Lower lobe of right lung (tissue), 2 donors: Measurements from ENCODE around the gene CYLD. TPM values are rescaled to one million over a fixed set of nuclear protein-coding genes. Genes with fewer than 3 reads are reported as not detected.

Experiments
- ATAC-seq, 2 donors: fragments of 200-7000 bp; cut with Tn5 transposase; one replicate each; pipeline ENCODE4 v1.9.1; 2020 to 2022; ENCODE audit warnings: mild to moderate bottlenecking in 2 of 2, moderate library complexity in 2 of 2
- DNase-seq: peaks from one replicate; pipeline ENCODE4 v3.0.0-alpha.2; 2020
- H3K27ac ChIP-seq: fragments of 200-600 bp; one replicate; pipeline ENCODE4 v1.8.0; 2022
- H3K27me3 ChIP-seq: fragments of 200-600 bp; one replicate; pipeline ENCODE4 v1.8.0; 2022; ENCODE audit warnings: low read depth
- H3K36me3 ChIP-seq: fragments of 200-600 bp; one replicate; pipeline ENCODE4 v1.8.0; 2022; ENCODE audit warnings: mild to moderate bottlenecking
- H3K4me1 ChIP-seq: fragments of 200-600 bp; one replicate; pipeline ENCODE4 v1.8.0; 2022
- H3K4me3 ChIP-seq: fragments of 200-600 bp; one replicate; pipeline ENCODE4 v1.8.0; 2022; ENCODE audit warnings: mild to moderate bottlenecking
- H3K9me3 ChIP-seq: fragments of 200-600 bp; one replicate; pipeline ENCODE4 v1.8.0; 2022
- intact Hi-C: fragments of 100-400 bp; cut with DNase I; formaldehyde crosslinking; loops from one replicate; pipeline ENCODE4 v1.11.0; 2022
- total RNA-seq: library from RNA; stranded (reverse); fragmentation: NEBNext Ultra II Directional; extraction: Animal tissue kit (Norgen Biotek cat#: 25700); gene quantifications from one replicate; pipeline ENCODE4 v1.2.1, GENCODE V29; 2021
- TF ChIP-seq, protein P1 (sequence below): fragments of 200-600 bp; IDR thresholded peaks from one replicate; pipeline ENCODE4 v1.8.0; 2022; ENCODE audit warnings: antibody characterized with exemption, mild to moderate bottlenecking
- donor health status: DM: no; HTN: yes; CAD: no; lungs with severe emphysema.

CYLD gene
- total RNA-seq, 1 donor from 2014 or later = 45.8 TPM

DNA sequence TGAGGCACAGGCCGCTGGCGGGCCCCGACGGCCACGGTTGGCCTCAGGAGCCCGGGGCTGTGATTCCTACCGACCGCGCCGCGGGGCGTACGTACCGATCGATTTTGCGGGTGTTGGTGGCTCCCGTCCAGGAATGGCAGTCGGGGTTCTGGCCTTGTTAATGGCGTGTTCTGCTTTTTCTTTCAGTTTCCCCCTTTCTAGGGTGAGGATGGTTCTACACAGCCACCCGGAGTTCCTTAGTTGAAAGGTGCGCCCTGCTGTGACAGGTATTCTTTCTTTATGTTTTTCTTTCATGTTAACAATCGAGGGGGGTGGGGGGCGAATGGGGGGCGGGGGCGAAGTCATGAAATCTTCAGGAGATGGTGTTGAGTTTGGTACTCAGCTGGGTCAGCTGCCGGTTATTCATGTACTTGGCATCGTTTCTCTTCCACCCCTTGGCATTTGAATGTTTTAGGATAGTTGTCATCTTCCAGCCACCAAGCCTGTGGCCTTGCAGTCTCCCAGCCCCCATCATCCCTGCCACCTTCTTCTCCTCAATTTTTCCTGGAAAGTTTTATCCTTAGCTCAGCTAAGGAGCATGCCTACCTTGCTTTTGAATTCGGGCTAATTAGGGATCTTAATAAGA, 802 bp downstream of the CYLD start:
- intact Hi-C loops = no loop called here
- Histone ChIP-seq H3K27me3 (no peaks in the 10 kb centered on the region), H3K27ac (peak overlapping the region; percentile 92), H3K4me1 (peaks cover 49% of the 10 kb centered on the region), H3K4me3 (peak overlapping the region; percentile 77), H3K36me3 (peaks cover 13% of the 10 kb centered on the region), H3K9me3 (no peaks in the 10 kb centered on the region)
- TF ChIP-seq, protein P1, sequence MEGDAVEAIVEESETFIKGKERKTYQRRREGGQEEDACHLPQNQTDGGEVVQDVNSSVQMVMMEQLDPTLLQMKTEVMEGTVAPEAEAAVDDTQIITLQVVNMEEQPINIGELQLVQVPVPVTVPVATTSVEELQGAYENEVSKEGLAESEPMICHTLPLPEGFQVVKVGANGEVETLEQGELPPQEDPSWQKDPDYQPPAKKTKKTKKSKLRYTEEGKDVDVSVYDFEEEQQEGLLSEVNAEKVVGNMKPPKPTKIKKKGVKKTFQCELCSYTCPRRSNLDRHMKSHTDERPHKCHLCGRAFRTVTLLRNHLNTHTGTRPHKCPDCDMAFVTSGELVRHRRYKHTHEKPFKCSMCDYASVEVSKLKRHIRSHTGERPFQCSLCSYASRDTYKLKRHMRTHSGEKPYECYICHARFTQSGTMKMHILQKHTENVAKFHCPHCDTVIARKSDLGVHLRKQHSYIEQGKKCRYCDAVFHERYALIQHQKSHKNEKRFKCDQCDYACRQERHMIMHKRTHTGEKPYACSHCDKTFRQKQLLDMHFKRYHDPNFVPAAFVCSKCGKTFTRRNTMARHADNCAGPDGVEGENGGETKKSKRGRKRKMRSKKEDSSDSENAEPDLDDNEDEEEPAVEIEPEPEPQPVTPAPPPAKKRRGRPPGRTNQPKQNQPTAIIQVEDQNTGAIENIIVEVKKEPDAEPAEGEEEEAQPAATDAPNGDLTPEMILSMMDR = no peak
- ATAC-seq (no peak), DNase-seq (peak; percentile 62)

DNA sequence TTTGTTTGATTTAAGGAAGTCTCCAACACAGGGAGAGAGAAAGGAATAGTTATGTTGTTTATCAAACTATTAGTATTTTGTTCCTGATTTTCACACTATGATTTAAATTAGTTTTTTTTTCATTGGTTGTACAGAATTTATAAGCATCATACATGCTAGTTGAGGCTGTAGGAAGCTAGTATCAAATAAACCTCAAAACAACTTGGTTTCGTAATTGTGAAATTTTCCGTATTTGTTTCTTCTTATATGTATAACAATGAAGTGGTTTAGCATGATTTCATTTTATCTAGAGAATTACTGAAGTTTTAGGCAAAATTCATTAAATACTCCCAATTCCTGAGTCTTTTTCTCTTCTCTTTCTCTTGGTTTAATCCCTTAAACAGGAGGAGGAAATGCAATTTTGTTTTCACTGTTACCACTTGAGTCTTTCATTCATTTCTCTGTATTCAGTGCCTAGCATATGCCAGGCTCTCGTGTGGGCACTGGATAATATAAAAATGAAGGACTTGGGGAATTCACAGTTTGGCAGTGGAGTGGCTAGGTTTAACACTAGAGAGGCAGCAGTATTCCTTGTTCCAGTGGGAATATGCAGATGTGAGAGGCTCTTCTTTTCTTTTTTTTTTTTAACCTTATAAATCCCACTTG, 1.8 kb downstream of the CYLD start:
- Histone ChIP-seq H3K4me3 (peak overlapping the region; percentile 77), H3K27me3 (no peaks in the 10 kb centered on the region), H3K27ac (peak overlapping the region; percentile 34), H3K9me3 (no peaks in the 10 kb centered on the region), H3K4me1 (peaks cover 54% of the 10 kb centered on the region), H3K36me3 (peaks cover 13% of the 10 kb centered on the region)
- TF ChIP-seq, protein P1 = no peak
- ATAC-seq = no peak
- intact Hi-C loops = no loop called here
- no peak for DNase-seq

DNA sequence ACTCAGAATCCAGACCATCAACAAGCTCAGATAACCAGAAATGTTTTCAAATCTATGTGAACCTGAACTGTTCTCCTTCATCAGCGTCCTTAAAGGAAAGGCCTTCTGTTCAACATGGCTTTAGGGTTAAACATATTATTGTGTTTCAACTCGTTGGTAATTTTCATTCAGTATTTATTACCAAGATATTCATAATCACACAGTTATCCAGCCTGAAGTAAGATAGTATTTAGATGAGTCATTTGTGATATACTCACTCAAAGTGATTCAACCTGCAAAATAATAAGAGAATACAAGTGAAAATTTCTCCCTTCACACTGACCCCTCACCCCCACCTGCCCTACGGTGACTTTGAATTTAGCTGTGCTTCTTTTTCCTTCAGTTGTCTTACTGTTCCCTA, 3.0 kb downstream of the CYLD start:
- ATAC-seq = no peak
- peaks cover 15% of the 10 kb centered on the region for H3K36me3 ChIP-seq
- H3K27ac ChIP-seq = no peak overlapping the region

DNA sequence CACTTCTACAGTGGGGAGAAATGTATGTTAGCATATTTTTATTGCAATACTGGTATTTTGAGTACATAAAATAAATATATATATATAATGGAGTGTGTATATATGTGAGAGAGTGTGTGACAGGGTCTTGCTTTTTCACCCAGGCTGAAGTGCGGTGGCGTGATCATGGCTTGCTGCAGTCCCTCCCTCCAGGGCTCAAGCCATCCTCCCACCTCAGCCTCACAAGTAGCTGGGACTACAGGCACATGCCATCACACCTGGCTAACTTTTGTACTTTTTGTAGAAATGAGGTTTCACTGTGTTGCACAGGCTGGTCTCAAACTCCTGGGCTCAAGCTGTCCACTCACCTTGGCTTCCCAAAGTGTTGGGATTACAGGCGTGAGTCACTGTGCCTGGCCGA, 4.1 kb downstream of the CYLD start:
- DNase-seq = no peak
- ATAC-seq = no peak
- H3K36me3 ChIP-seq = peaks cover 26% of the 10 kb centered on the region
- no peak overlapping the region for H3K27ac ChIP-seq
- peaks cover 58% of the 10 kb centered on the region for H3K4me1 ChIP-seq
- no peak overlapping the region for H3K4me3 ChIP-seq
- no peaks in the 10 kb centered on the region for H3K27me3 ChIP-seq
- H3K9me3 ChIP-seq = no peaks in the 10 kb centered on the region
- intact Hi-C loops = no loop called here
- TF ChIP-seq, protein P1 = no peak

More for the DNA sequence above, 3.0 kb downstream of the CYLD start:
- peaks cover 54% of the 10 kb centered on the region for H3K4me1 ChIP-seq
- TF ChIP-seq, protein P1 = no peak
- no peak for DNase-seq
- intact Hi-C loops = no loop called here
- no peak overlapping the region for H3K4me3 ChIP-seq
- no peaks in the 10 kb centered on the region for H3K9me3 ChIP-seq
- H3K27me3 ChIP-seq = no peaks in the 10 kb centered on the region

DNA sequence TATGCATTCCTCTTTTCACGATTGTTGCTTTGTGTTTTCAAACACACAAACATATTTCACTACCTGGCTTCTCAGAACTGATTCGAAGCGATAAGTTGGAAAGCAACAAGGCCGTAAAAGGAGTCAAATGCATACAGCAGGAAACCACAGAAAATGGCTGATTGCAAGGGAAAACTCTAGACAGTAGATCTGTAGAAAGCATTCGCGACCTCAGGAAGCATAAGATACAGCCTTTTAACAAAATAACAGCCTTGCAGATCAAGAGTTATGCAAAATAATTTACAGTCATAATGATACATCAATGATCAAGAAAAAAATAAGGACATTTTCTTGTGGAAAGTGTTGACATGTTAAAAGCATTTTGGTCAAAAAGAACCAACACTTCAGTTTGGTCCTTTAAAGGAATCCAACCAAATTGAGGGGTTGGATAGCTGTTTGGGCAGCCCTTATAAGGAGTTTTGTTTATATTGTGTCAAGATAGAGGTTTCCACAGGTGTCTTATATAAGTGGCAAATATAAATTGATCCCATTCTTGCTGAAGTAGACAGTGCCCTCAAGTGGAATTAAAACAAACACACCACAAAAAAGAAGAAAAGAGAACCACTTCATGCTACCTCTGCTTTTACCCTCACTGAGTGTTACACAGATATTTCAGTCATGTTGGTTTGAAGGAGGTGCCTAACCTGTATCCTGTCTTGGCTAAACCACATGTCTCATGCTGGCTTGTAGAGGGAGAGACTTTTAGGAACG, 5.5 kb downstream of the CYLD start:
- peaks cover 59% of the 10 kb centered on the region for H3K4me1 ChIP-seq
- peaks cover 37% of the 10 kb centered on the region for H3K36me3 ChIP-seq
- DNase-seq (no peak), ATAC-seq (peak; percentile 55 to 62)
- H3K27ac ChIP-seq = peak overlapping the region; percentile 34
- no peaks in the 10 kb centered on the region for H3K9me3 ChIP-seq
- H3K4me3 ChIP-seq = no peak overlapping the region
- intact Hi-C loops = no loop called here
- TF ChIP-seq, protein P1 = peak; percentile 32
- H3K27me3 ChIP-seq = no peaks in the 10 kb centered on the region
